Immature natural killer cell (primary cell): ENCODE measurements around the gene SLC9B1. TPM values are rescaled to one million over a fixed set of nuclear protein-coding genes. Genes with fewer than 3 reads are reported as not detected.

Experiments
- DNase-seq, 3 donors: peaks; one replicate each; pipeline ENCODE4 v3.0.0; 2022; ENCODE audit warnings: mixed read lengths in 1 of 3
- H3K27ac Mint-ChIP-seq, 6 donors: one replicate each; pipeline ENCODE4 v1.8.0; 2020; ENCODE audit warnings: mixed read lengths in 6 of 6, mild to moderate bottlenecking in 5 of 6, inconsistent platforms in 4 of 6, moderate library complexity in 3 of 6
- H3K27me3 Mint-ChIP-seq, 3 donors: one replicate each; pipeline ENCODE4 v1.8.0; 2020 to 2021; ENCODE audit warnings: low read depth in 3 of 3, mild to moderate bottlenecking in 3 of 3, mixed read lengths in 3 of 3, moderate library complexity in 3 of 3, inconsistent platforms in 1 of 3
- H3K36me3 Mint-ChIP-seq, 3 donors: one replicate each; pipeline ENCODE4 v1.8.0; 2020; ENCODE audit warnings: mixed read lengths in 3 of 3, inconsistent platforms in 2 of 3, mild to moderate bottlenecking in 2 of 3
- H3K4me1 Mint-ChIP-seq, 2 donors: one replicate each; pipeline ENCODE4 v1.8.0; 2020; ENCODE audit warnings: inconsistent platforms in 2 of 2, mild to moderate bottlenecking in 2 of 2, mixed read lengths in 2 of 2, moderate library complexity in 1 of 2
- H3K4me3 Mint-ChIP-seq, 5 donors: one replicate each; pipeline ENCODE4 v1.8.0; 2020; ENCODE audit warnings: mild to moderate bottlenecking in 5 of 5, mixed read lengths in 5 of 5, inconsistent platforms in 3 of 5, moderate library complexity in 3 of 5
- H3K9me3 Mint-ChIP-seq, 6 donors: one replicate each; pipeline ENCODE4 v1.8.0; 2020; ENCODE audit warnings: mild to moderate bottlenecking in 6 of 6, mixed read lengths in 6 of 6, inconsistent platforms in 4 of 6, moderate library complexity in 3 of 6
- polyA plus RNA-seq, 3 donors: library from polyadenylated mRNA; unstranded; fragments of 300-500 nt; fragmentation: Illumina TruSeq; gene quantifications; one replicate each; pipeline ENCODE4 v1.2.3, GENCODE V29; 2021

Gene SLC9B1, protein sequence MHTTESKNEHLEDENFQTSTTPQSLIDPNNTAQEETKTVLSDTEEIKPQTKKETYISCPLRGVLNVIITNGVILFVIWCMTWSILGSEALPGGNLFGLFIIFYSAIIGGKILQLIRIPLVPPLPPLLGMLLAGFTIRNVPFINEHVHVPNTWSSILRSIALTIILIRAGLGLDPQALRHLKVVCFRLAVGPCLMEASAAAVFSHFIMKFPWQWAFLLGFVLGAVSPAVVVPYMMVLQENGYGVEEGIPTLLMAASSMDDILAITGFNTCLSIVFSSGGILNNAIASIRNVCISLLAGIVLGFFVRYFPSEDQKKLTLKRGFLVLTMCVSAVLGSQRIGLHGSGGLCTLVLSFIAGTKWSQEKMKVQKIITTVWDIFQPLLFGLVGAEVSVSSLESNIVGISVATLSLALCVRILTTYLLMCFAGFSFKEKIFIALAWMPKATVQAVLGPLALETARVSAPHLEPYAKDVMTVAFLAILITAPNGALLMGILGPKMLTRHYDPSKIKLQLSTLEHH
- 1 to 10 TPM in 2 of 3 donors, not detected in 1; 1.8 to 3.2 TPM for polyA plus RNA-seq

DNA sequence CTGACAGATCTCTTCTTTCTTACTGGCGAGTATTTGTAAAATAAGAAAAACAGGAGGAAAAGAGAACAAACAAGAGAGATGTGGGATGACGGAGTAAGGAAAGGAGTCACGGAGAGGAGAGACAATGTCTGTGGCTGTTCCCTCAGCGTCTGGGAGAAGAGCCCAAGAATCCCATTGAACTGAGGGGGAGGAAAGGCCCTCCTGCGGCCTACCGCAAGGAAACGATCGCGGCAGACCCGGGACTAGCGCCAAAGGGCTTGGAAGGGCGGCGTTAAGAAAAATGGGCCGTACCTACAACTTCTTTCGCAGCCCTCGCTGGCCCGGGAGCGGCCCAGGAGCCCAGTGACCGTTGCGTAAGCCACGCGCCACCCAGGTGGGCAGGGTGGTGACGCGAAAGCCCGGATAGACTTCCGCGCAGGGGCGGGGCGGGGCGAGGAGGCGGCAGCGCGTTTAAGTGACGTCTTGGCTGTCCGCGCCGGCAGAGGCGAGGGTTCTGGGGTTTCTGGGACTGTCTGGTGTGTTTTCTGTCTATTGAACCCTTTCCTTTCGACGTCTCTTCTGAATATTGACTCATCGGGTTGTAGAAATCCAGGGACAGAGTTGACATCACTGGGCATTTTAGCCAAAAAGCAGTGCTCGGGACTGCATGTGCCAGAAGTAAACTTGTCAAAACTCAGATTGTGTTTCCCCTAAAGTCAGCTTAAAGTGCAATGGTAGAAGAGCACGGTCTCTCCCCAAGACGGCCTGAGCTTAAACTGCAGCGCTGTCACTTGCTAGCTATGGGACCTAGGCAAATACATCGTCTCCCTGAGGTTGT is at the start of gene SLC9B1:
TSS of gene SLC9B1 (minus strand) at position 398 of the 817 bp plus-strand sequence. CDS start 27,994 bp downstream, outside the sequence.
- DNase-seq, result peak; percentile 93 to 94 (median 93)
- Mint-ChIP-seq H3K27ac (no peak within 1 kb of the TSS), H3K36me3 (no peaks in the 10 kb centered on the region), H3K4me1 (peaks cover 22 to 25% of the 10 kb centered on the region in 2 donors), H3K9me3 (no peaks in the 10 kb centered on the region), H3K27me3 (peaks cover 2 to 14% (median 10%) of the 10 kb centered on the region in 3 donors), H3K4me3 (peak within 1 kb of the TSS; percentile 91 to 98 (median 97))

DNA sequence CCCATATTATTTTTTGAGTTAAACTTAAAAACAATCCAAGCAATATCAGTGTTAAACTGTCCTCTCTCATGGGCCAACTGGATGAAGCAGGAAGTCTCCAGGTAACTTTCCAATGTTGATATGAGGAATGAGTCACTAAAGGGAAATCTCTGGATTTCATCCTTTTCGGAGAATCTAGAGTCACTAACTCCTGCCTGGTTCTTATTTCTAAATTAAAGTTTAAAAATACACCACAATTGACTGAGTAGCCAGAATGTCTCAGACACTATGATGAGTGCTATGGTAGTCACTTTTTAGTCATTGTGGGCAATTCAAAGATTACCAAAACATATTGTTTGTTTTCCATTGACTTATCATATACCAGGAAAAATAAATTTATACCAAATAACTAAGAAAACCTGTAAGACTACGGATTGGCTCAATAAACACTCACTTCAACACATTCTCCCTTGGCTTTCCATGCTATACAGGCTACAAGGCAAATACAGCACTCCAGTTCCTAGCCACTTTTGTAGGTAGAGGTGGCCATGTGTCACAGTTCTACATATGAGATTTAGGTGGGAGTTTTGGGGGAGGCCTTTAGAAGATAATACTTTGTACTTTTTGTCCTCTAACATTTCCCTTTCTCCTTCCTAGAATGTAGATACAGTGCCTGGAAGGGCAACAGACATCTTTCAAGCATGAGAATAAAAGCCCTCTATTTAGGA is 48.5 kb upstream of the SLC9B1 start:
- Mint-ChIP-seq H3K4me3 (no peak overlapping the region), H3K27ac (no peak overlapping the region)

DNA sequence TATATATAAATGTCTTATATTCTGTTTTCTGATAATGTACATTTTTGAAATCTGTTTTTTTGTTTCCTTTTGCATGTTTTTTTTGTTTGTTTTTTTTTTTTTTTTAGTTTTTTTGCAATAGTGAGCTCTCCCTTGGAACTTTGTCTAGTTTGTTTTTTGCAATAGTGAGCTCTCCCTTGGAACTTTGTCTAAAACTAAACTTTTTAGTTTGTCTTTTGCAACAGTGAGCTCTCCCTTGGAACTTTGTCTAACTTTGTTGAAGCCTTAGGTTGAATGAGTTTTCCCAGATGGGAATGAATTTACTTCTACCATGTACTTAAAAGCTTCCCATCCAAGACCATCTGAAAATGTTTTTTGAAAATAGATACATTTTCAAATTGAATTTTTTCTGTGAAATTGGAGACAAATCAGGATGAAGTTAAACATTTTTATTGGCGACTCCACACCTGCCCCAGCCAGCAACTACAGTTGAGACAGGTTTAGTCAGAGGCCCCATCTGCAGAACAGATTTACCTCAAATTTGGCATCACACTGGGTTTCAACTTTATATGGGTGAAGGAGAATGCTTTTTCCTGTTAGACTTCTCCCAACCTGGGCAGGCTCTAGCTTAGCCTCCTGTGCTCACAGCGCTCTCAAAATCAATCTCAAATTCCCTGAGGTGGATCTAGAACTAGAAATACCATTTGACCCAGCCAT is 41.1 kb upstream of the SLC9B1 start:
- no peaks in the 10 kb centered on the region for H3K4me1 Mint-ChIP-seq
- no peak overlapping the region for H3K4me3 Mint-ChIP-seq
- no peak overlapping the region for H3K27ac Mint-ChIP-seq
- H3K27me3 Mint-ChIP-seq, result no peaks in the 10 kb centered on the region
- H3K36me3 Mint-ChIP-seq, result peaks cover 0 to 14% (median 7%) of the 10 kb centered on the region in 3 donors
- H3K9me3 Mint-ChIP-seq, result no peaks in the 10 kb centered on the region
- DNase-seq, result no peak

More for the DNA sequence above, 48.5 kb upstream of the SLC9B1 start:
- H3K4me1 Mint-ChIP-seq, result no peaks in the 10 kb centered on the region
- peaks cover 0 to 1% (median 0%) of the 10 kb centered on the region in 3 donors for H3K27me3 Mint-ChIP-seq
- no peaks in the 10 kb centered on the region for H3K9me3 Mint-ChIP-seq
- no peak for DNase-seq
- H3K36me3 Mint-ChIP-seq, result peaks cover 0 to 14% (median 8%) of the 10 kb centered on the region in 3 donors

DNA sequence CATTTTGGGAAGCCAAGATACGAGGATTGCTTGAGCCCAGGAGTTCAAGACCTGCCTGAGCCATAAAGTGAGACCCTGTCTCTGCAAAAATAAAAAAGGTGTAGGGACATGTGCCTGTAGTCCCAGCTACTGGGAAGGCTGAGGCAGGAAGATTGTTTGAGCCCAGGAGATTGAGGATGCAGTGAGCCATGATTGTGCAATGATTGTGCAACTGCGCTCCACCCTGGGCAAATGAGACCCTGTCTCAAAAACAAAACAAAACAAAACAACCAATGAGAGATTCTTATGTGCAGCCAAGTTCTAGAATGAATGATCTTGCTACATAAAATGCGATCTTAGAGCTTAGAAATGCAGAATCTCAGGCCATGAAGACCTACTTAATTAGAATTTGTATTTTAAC is 34.5 kb upstream of the SLC9B1 start:
- Mint-ChIP-seq H3K9me3 (no peaks in the 10 kb centered on the region), H3K27me3 (peaks cover 0 to 2% (median 0%) of the 10 kb centered on the region in 3 donors), H3K4me1 (no peaks in the 10 kb centered on the region), H3K4me3 (no peak overlapping the region), H3K36me3 (peaks cover 0 to 7% (median 4%) of the 10 kb centered on the region in 3 donors), H3K27ac (no peak overlapping the region)
- no peak for DNase-seq

DNA sequence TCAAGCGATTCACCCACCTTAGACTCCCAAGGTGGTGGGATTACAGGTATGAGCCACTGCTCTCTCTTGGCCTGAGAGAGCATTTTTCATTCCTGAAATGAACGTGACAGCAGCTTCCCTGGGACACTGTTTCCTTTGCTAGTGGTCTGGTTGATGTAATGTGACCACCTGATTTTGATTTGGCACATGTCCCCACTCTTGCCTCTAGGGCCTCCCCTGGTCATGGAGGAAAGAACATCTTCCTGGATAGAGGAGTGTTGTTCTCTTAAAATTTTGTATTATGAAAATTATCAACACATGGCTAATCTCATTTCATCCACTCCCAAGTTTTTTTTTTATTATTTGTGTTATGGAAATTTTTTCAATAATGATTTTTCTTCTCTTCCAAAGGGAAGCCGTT is 33.3 kb upstream of the SLC9B1 start:
- H3K27ac Mint-ChIP-seq, result no peak overlapping the region
- H3K4me3 Mint-ChIP-seq, result no peak overlapping the region
- DNase-seq, result no peak
- peaks cover 0 to 9% (median 4%) of the 10 kb centered on the region in 3 donors for H3K36me3 Mint-ChIP-seq
- H3K9me3 Mint-ChIP-seq, result no peaks in the 10 kb centered on the region
- H3K4me1 Mint-ChIP-seq, result no peaks in the 10 kb centered on the region
- peaks cover 0 to 2% (median 0%) of the 10 kb centered on the region in 3 donors for H3K27me3 Mint-ChIP-seq

DNA sequence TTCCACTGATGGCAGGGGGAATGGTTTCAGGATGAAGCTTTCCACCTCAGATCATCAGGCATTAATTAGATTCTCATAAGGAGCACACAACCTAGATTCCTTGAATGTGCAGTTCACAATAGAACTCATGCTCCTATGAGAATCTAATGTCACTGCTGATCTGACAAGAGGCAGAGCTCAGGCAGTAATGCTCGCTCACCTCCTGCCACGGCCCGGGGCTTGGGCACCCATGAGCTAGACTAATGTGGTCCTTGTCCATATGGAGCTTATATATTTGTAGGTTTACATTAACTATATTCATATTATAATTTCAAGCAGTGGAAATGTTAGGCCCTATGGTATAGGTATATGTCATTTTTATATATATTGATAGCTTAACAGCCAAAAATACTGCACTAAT is 32.6 kb upstream of the SLC9B1 start:
- no peak overlapping the region for H3K4me3 Mint-ChIP-seq
- peaks cover 0 to 2% (median 0%) of the 10 kb centered on the region in 3 donors for H3K27me3 Mint-ChIP-seq
- no peak overlapping the region for H3K27ac Mint-ChIP-seq
- peaks cover 0 to 9% (median 4%) of the 10 kb centered on the region in 3 donors for H3K36me3 Mint-ChIP-seq
- no peak for DNase-seq
- no peaks in the 10 kb centered on the region for H3K4me1 Mint-ChIP-seq
- H3K9me3 Mint-ChIP-seq, result no peaks in the 10 kb centered on the region

DNA sequence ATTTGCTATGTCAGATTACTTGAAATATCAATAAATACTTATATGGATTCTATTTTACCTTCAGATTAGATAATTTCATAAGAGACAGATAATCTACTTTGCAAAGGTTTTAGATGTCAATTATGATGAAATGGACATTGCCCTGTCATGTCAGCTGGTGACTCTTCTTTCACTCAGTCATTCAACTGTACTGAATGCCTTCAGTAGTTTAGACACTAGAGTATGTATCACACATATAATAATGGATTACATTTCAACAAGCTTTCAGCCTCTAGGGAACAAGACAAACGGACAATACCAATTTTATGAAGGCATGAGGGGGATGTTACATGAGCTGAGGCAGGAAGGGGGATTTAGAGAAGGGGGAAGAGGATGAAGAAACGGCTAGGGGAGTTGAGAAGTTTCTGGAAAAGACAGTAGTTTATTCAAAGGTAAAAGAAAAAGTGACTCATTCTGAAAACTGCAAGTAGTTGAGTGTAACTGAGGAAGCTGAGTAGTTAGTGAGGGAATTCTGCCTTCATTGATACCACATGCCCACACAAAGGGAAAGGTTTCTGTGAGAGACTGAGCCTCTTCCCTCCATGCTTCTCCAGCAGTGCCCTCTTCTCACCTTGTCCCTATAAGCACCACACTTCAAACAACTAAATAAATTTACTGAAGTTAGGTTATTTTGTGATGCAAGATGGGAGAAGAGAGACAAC is 31.4 kb upstream of the SLC9B1 start:
- H3K4me1 Mint-ChIP-seq, result no peaks in the 10 kb centered on the region
- no peak overlapping the region for H3K27ac Mint-ChIP-seq
- peaks cover 0 to 2% (median 0%) of the 10 kb centered on the region in 3 donors for H3K27me3 Mint-ChIP-seq
- H3K9me3 Mint-ChIP-seq, result no peaks in the 10 kb centered on the region
- H3K36me3 Mint-ChIP-seq, result peaks cover 0 to 12% (median 3%) of the 10 kb centered on the region in 3 donors
- H3K4me3 Mint-ChIP-seq, result no peak overlapping the region
- DNase-seq, result no peak

DNA sequence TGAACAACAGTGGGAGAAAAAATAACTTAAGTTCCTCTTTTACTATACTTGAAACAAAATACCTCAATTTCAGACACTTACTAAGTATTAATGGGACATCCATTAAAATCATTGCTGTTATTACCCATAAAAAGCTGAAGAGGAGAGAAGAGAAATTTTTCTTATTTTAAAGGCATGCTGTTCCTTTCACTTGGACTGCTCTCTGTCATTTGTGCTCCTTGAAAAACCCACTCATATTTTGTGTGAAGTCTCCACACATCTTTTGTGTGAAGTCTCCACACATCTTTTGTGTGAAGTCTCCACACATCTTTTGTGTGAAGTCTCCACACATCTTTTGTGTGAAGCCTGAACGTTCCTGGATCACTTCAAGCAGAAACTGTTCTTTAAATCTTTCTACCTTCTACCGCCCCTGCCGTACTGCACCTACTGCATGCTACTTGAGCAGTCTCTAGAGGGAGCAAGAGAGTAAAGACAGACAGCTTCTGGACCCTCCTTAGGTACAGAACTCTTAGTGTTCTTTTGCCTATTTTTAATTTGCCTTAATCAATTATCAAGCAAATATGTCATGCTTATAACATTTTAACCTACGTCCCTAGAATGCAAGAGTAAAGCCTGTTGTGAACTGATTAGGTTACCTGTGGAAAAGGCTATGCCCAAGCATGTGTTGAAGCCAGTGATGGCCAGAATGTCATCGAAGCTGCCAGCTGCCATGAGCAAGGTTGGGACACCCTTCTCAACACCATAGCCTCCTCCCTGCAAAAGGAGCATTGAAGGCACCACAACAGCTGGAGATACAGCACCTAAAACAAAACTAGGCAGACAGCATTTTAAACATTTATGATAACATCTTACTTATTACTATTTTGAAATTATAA is 27.1 kb upstream of the SLC9B1 start:
- no peaks in the 10 kb centered on the region for H3K9me3 Mint-ChIP-seq
- H3K4me3 Mint-ChIP-seq, result no peak overlapping the region
- H3K27ac Mint-ChIP-seq, result no peak overlapping the region
- H3K27me3 Mint-ChIP-seq, result peaks cover 0 to 2% (median 0%) of the 10 kb centered on the region in 3 donors
- H3K4me1 Mint-ChIP-seq, result no peaks in the 10 kb centered on the region
- peak; percentile 39 to 47 (median 46) for DNase-seq
- H3K36me3 Mint-ChIP-seq, result peaks cover 4 to 18% (median 9%) of the 10 kb centered on the region in 3 donors

DNA sequence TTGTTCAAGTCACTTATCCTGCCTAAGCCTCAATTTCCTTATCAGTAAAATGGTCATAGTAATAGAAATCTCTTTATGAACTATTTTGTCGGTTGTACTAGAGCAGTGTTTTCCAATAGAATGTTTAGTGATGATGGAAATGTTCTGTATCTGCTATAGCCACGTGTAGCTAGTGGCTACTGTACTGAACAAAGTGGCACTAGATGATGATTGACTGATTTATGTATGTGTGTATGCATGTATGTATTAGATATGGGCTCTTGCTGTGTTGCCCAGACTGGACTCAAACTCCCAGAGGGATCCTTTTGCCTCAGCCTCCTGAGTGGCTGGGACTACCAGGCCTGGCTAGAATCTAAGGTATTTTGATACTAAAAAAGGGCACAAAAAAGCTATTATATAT is 24.7 kb upstream of the SLC9B1 start:
- peaks cover 4 to 17% (median 9%) of the 10 kb centered on the region in 3 donors for H3K36me3 Mint-ChIP-seq
- no peak overlapping the region for H3K27ac Mint-ChIP-seq
- DNase-seq, result no peak
- H3K4me3 Mint-ChIP-seq, result no peak overlapping the region
- no peaks in the 10 kb centered on the region for H3K9me3 Mint-ChIP-seq
- H3K4me1 Mint-ChIP-seq, result no peaks in the 10 kb centered on the region
- no peaks in the 10 kb centered on the region for H3K27me3 Mint-ChIP-seq

DNA sequence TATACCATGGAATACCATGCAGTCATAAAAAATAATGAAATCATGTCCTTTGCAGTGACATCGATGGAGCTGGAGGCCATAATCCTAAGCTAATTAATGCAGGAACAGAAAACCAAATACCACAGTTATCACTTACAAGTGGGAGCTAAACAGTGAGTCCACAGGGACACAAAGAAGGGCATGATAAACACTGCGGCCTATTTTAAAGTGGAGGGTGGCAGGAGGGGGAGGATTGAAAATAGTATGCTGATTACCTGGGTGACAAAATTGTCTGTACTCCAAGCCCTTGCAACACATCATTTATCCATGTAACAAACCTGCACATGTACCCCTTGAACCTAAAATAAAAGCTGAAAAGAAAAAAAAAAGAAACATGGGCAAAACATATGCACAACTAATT is 16.7 kb upstream of the SLC9B1 start:
- Mint-ChIP-seq H3K9me3 (no peaks in the 10 kb centered on the region), H3K36me3 (peaks cover 6 to 17% (median 7%) of the 10 kb centered on the region in 3 donors), H3K27ac (no peak overlapping the region), H3K4me3 (no peak overlapping the region), H3K27me3 (no peaks in the 10 kb centered on the region), H3K4me1 (no peaks in the 10 kb centered on the region)
- no peak for DNase-seq

DNA sequence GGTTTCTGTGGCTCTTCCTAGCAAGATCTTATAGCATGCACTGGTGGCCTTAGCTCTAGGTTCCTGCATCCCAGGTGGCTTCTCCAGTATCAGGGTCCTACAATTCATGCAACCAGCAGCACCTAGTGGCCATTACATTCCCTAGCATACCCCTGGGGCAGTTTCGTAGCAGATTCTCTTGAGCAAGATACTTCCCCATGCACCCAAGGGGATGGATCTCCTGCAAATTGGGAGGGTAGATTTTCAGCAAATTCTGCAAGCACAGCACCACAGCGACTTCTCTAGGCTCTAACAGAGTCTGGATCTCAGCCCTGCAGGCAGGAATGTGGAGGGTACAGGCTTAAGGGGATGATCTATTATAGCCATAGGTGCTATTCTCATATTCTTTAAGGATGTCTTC is 13.1 kb upstream of the SLC9B1 start:
- Mint-ChIP-seq H3K4me1 (no peaks in the 10 kb centered on the region), H3K27ac (no peak overlapping the region), H3K4me3 (no peak overlapping the region), H3K36me3 (peaks cover 10 to 23% (median 16%) of the 10 kb centered on the region in 3 donors), H3K9me3 (no peaks in the 10 kb centered on the region), H3K27me3 (no peaks in the 10 kb centered on the region)
- no peak for DNase-seq

DNA sequence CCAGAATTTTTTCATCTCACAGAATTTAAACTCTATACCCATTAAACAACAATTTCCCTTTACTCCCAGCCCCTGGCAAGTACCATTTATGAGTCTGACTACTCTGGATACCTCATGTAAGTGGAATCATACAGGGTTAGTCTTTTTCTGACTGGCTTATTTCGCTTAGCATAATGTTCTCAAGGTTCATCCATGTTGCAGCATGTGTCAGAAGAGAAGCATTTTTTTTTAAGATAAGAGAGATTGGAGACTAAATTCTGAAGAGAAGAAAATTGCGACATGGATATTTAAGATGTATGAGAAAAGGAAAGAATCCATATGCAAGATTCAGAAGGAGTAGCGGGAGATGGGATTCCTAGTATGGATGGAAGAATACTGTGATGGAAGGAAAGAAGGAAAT is 11.3 kb upstream of the SLC9B1 start:
- DNase-seq, result no peak
- no peak overlapping the region for H3K4me3 Mint-ChIP-seq
- H3K36me3 Mint-ChIP-seq, result peaks cover 9 to 17% (median 17%) of the 10 kb centered on the region in 3 donors
- H3K4me1 Mint-ChIP-seq, result no peaks in the 10 kb centered on the region
- H3K9me3 Mint-ChIP-seq, result no peaks in the 10 kb centered on the region
- H3K27me3 Mint-ChIP-seq, result no peaks in the 10 kb centered on the region
- no peak overlapping the region for H3K27ac Mint-ChIP-seq
